SU-DHL-6 (cell line): ENCODE results near the gene PLEKHM1.

Source experiments
- H2AFZ ChIP-seq: fragments of 200-600 bp; sonication (generic); 2 replicates; pipeline ENCODE4 v1.6.1; 2014; ENCODE audit warnings: low read depth, mild to moderate bottlenecking, moderate library complexity, mixed read lengths, antibody characterized with exemption, low read length; ENCODE audit not compliant: severe bottlenecking
- H3F3A ChIP-seq: fragments of 200-600 bp; shearing (Covaris generic); 2 replicates; pipeline ENCODE4 v1.6.0; 2016; ENCODE audit warnings: antibody characterized with exemption, mild to moderate bottlenecking; ENCODE audit not compliant: insufficient read depth
- H3K27ac ChIP-seq: fragments of 200-600 bp; sonication (generic); 2 replicates; pipeline ENCODE4 v1.5.1; 2016; ENCODE audit warnings: low read depth, mild to moderate bottlenecking, low read length, moderate library complexity, mixed read lengths
- H3K27me3 ChIP-seq: fragments of 200-600 bp; sonication (generic), shearing (Covaris generic); 2 replicates; pipeline ENCODE4 v1.6.0; 2014; ENCODE audit warnings: mild to moderate bottlenecking, low read length
- H3K36me3 ChIP-seq: fragments of 200-600 bp; sonication (generic); 2 replicates; pipeline ENCODE4 v1.6.1; 2014; ENCODE audit warnings: mild to moderate bottlenecking, low read length, mixed read lengths
- H3K4me2 ChIP-seq: fragments of 300-600, 200-600 bp; shearing (Covaris generic), sonication (generic); 2 replicates; pipeline ENCODE4 v1.6.0; 2014; ENCODE audit warnings: low read length, low read depth, mild to moderate bottlenecking; ENCODE audit not compliant: poor library complexity, severe bottlenecking
- H3K4me3 ChIP-seq: fragments of 200-600 bp; sonication (generic); 2 replicates; pipeline ENCODE4 v1.5.1; 2014; ENCODE audit warnings: antibody characterized with exemption, low read length, mild to moderate bottlenecking, mixed read lengths; ENCODE audit not compliant: insufficient read depth, poor library complexity, severe bottlenecking
- H3K79me2 ChIP-seq: fragments of 200-600 bp; sonication (generic); 2 replicates; pipeline ENCODE4 v1.6.1; 2014; ENCODE audit warnings: mild to moderate bottlenecking, low read length, moderate library complexity; ENCODE audit not compliant: insufficient read depth
- H3K9ac ChIP-seq: fragments of 200-600 bp; sonication (generic); 2 replicates; pipeline ENCODE4 v1.7.0; 2014; ENCODE audit warnings: mild to moderate bottlenecking, low read length
- H3K9me2 ChIP-seq: fragments of 200-600 bp; sonication (generic); replicated peaks from 2 replicates; pipeline ENCODE4 v1.6.1; 2014; ENCODE audit warnings: low read length; ENCODE audit not compliant: insufficient read depth
- H3K9me3 ChIP-seq: fragments of 200-600 bp; sonication (generic); 2 replicates; pipeline ENCODE4 v1.6.1; 2014; ENCODE audit warnings: low read length, mixed read lengths; ENCODE audit not compliant: insufficient read depth
- H4K20me1 ChIP-seq: fragments of 200-600 bp; sonication (generic); 2 replicates; pipeline ENCODE4 v1.6.1; 2014; ENCODE audit warnings: low read depth, mild to moderate bottlenecking, antibody characterized with exemption, low read length, moderate library complexity, mixed read lengths
- EZH2phosphoT487 ChIP-seq: fragments of 200-600 bp; sonication (generic), shearing (Covaris generic); conservative IDR thresholded peaks from 2 replicates; pipeline ENCODE4 v1.6.1; 2018; ENCODE audit warnings: mild to moderate bottlenecking, antibody characterized with exemption, low read length, moderate library complexity, mixed read lengths
- TF ChIP-seq, protein P1 (sequence below): fragments of 200-600 bp; sonication (generic); IDR thresholded peaks from one replicate; pipeline ENCODE4 v1.5.1; 2017; ENCODE audit warnings: antibody characterized with exemption, mild to moderate bottlenecking, low read length, moderate library complexity; ENCODE audit not compliant: insufficient read depth, poor library complexity, severe bottlenecking

The PLEKHM1 gene

DNA sequence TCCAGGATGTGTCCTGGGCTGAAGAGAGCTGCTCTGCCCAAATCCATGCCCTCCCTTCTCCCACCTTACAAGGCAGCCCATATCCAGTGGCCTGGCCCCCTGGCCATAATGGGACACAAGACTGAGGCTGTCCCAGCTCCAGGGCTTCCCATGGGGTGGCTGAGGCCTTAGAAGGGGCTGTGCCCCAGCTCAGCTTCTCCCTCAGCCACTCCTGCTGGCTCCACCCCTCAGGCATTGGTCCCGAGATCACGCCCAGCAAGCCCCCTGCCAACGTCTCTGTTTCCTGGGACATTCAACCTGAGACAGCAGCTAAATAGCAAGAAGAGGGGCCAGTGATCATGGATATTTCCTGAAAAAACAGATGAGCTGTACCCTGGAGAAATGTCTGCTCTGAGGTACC, 101.2 kb downstream of the PLEKHM1 start:
- Histone ChIP-seq H3K9me3 (no peaks in the 10 kb centered on the region), H3K79me2 (no peaks in the 10 kb centered on the region), H3K36me3 (no peaks in the 10 kb centered on the region), H3K4me3 (no peak overlapping the region), H3F3A (no peaks in the 10 kb centered on the region), H3K9ac (no peak overlapping the region), H3K27me3 (no peaks in the 10 kb centered on the region), H3K9me2 (no peaks in the 10 kb centered on the region), H3K4me2 (no peak overlapping the region), H3K27ac (no peak overlapping the region), H4K20me1 (no peaks in the 10 kb centered on the region), H2AFZ (no peak overlapping the region)
- no peak for TF ChIP-seq EZH2phosphoT487
- TF ChIP-seq, protein P1, sequence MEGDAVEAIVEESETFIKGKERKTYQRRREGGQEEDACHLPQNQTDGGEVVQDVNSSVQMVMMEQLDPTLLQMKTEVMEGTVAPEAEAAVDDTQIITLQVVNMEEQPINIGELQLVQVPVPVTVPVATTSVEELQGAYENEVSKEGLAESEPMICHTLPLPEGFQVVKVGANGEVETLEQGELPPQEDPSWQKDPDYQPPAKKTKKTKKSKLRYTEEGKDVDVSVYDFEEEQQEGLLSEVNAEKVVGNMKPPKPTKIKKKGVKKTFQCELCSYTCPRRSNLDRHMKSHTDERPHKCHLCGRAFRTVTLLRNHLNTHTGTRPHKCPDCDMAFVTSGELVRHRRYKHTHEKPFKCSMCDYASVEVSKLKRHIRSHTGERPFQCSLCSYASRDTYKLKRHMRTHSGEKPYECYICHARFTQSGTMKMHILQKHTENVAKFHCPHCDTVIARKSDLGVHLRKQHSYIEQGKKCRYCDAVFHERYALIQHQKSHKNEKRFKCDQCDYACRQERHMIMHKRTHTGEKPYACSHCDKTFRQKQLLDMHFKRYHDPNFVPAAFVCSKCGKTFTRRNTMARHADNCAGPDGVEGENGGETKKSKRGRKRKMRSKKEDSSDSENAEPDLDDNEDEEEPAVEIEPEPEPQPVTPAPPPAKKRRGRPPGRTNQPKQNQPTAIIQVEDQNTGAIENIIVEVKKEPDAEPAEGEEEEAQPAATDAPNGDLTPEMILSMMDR = no peak

DNA sequence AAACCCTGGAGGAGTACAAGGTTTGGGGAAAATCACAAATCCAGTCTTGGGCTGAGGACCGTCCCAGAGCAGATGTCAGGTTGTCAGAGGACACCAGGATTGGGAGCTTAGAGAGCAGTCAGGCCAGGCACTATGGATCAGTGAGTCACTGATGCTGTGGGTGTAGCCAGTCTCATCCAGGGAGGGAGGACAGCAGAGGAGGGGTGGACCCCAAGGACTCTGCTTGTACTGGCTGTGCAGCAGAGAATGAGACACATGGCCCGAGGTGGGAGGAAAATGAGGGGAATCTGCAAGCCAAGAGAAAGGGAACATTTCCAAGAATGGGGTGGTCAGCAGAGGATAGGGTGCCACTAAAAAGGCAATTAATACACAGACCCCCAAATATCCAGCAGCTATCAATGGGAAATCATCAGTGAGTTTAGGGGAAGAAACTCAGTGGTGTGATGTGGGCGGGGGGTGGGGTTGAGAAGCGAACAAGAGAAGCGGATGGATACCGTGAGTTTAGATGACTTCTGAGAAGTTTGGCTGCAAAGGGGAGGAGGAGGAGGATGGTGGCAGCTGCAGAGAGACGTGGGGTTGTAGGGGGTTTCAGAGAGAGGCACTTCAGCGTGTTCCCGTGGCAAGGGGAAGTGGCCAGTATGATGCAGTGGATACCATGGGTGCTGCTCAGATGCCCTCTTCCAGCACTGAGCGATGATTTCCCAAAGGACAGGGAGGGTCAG, 101.8 kb downstream of the PLEKHM1 start:
- Histone ChIP-seq H2AFZ (no peak overlapping the region), H3K27ac (no peak overlapping the region), H4K20me1 (no peaks in the 10 kb centered on the region)

DNA sequence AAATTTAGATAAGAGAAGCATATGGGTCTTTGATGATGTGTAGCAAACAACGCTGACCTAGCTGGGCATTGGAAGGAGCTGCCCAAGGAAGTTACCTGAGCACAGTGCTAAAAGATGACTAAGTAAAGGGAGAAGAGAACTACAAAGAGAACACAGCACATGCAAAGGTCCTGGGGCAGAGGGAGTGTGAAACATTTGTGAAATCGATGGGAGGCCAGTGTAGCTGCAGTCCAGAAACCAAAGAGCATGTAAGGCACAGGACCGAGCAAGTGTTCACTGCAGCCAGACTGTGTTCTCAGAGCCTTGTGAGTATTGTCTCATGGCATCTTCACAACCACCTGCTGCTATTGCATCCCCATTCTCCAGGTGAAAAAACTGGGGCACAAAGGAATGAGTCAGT, 102.8 kb downstream of the PLEKHM1 start:
- H3F3A ChIP-seq = no peaks in the 10 kb centered on the region
- H3K36me3 ChIP-seq = no peaks in the 10 kb centered on the region
- H3K9me2 ChIP-seq = no peaks in the 10 kb centered on the region
- H3K4me3 ChIP-seq = no peak overlapping the region
- H3K27me3 ChIP-seq = no peaks in the 10 kb centered on the region
- H4K20me1 ChIP-seq = no peaks in the 10 kb centered on the region
- H3K9me3 ChIP-seq = no peaks in the 10 kb centered on the region
- H3K4me2 ChIP-seq = no peak overlapping the region
- no peak overlapping the region for H3K27ac ChIP-seq
- TF ChIP-seq, protein P1 = no peak
- no peak for TF ChIP-seq EZH2phosphoT487
- no peak overlapping the region for H2AFZ ChIP-seq
- H3K79me2 ChIP-seq = no peaks in the 10 kb centered on the region
- H3K9ac ChIP-seq = no peak overlapping the region

More for the DNA sequence above, 101.8 kb downstream of the PLEKHM1 start:
- no peaks in the 10 kb centered on the region for H3F3A ChIP-seq
- H3K4me2 ChIP-seq = no peak overlapping the region
- no peaks in the 10 kb centered on the region for H3K79me2 ChIP-seq
- no peak overlapping the region for H3K9ac ChIP-seq
- no peaks in the 10 kb centered on the region for H3K36me3 ChIP-seq
- no peaks in the 10 kb centered on the region for H3K9me2 ChIP-seq
- H3K27me3 ChIP-seq = no peaks in the 10 kb centered on the region
- H3K9me3 ChIP-seq = no peaks in the 10 kb centered on the region
- H3K4me3 ChIP-seq = no peak overlapping the region
- TF ChIP-seq, protein P1 = no peak
- no peak for TF ChIP-seq EZH2phosphoT487
